ENCODE results near the gene CD300LG. TPM values are rescaled to one million over a fixed set of nuclear protein-coding genes. Genes with fewer than 3 reads are reported as not detected.

CD300LG gene
- total RNA-seq, 1 experiment from 2014 or later: not detected

DNA sequence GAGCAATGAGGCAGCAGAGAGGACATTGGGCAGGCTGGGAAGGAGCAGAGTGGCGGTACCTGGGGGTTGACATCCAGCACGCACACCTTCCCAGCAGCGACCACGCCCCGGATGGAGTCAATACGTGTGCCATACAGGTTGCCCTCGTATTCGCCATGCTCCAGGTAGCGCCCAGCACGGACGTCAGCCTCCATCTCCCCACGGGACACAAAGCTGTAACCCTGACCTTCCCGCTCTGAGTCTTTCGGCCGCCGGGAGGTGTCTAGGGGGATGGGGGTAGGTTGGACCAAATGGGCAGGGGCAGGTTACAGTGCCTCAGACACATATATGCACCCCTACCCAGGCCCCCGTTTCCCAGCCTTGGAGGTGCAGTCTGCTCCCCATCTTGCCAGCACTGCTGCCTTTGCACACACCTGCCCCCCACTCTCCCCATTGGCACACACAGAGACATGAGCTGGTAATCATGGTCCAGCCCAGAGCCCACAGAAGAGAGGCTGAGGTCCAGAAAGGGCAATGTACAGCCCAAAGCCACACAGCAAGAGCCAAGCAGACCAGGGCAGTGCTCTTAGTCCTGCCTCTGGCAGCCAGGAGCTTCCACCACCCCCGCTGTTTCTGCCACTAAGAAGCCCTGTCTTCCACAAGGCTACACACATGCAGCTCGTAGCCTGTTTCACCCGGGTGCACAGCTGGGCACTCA is 32.9 kb downstream of the CD300LG start:
- no TSS peak for BruUV-seq (replicated peaks)
- H3K36me3 Mint-ChIP-seq (ENCODE audit: insufficient read depth, unreplicated experiment): no peaks in the 10 kb centered on the region
- H3K27me3 Mint-ChIP-seq (ENCODE audit: insufficient read depth, unreplicated experiment): no peaks in the 10 kb centered on the region
- no peak for DNase-seq
- CTCF ChIA-PET: interaction anchor here (0.6 kb wide), 1 partner anchor 205 kb away, joined by 3 read pairs; no protein-coding TSS in a partner anchor
- intact Hi-C loops (cut with micrococcal nuclease; ENCODE audit: unreplicated experiment): loop anchor here (2.0 to 5.0 kb wide), 3 partner anchors 21 to 62 kb away; partner anchors contain the start of gene PPY
- POLR2A ChIA-PET: no interaction called here
- H3K4me3 Mint-ChIP-seq (ENCODE audit: unreplicated experiment): no peak overlapping the region
- no peak overlapping the region for H3K4me3 ChIP-seq (ENCODE audit: low read depth, low read length)
- H3K27me3 ChIP-seq (replicated peaks; ENCODE audit: control insufficient read depth, insufficient read depth, low read length): no peaks in the 10 kb centered on the region
- TF ChIP-seq, protein P1, sequence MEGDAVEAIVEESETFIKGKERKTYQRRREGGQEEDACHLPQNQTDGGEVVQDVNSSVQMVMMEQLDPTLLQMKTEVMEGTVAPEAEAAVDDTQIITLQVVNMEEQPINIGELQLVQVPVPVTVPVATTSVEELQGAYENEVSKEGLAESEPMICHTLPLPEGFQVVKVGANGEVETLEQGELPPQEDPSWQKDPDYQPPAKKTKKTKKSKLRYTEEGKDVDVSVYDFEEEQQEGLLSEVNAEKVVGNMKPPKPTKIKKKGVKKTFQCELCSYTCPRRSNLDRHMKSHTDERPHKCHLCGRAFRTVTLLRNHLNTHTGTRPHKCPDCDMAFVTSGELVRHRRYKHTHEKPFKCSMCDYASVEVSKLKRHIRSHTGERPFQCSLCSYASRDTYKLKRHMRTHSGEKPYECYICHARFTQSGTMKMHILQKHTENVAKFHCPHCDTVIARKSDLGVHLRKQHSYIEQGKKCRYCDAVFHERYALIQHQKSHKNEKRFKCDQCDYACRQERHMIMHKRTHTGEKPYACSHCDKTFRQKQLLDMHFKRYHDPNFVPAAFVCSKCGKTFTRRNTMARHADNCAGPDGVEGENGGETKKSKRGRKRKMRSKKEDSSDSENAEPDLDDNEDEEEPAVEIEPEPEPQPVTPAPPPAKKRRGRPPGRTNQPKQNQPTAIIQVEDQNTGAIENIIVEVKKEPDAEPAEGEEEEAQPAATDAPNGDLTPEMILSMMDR (IDR thresholded peaks at IDR 0.05; ENCODE audit: insufficient read depth in 1 of 2, low read depth in 1 of 2, low read length in 1 of 2, severe bottlenecking in 1 of 2, unreplicated experiment in 1 of 2): no peak
- H3K4me1 Mint-ChIP-seq (ENCODE audit: low read depth, unreplicated experiment): peaks cover 8% of the 10 kb centered on the region
- H3K9me3 Mint-ChIP-seq (ENCODE audit: unreplicated experiment): no peaks in the 10 kb centered on the region
- H3K9me3 ChIP-seq: no peaks in the 10 kb centered on the region
- no peak overlapping the region for H3K27ac Mint-ChIP-seq (ENCODE audit: unreplicated experiment)
- H3K4me1 ChIP-seq: peaks cover 10% of the 10 kb centered on the region
- H3K36me3 ChIP-seq (ENCODE audit: control insufficient read depth, insufficient read depth, low read length): no peaks in the 10 kb centered on the region; the same call in 1 of the 2 replicates

GRCh38 chr17:43880420-43880991 is 33.5 kb downstream of the CD300LG start:
- intact Hi-C loops (cut with micrococcal nuclease; ENCODE audit: unreplicated experiment): no loop called here
- no peak overlapping the region for H3K4me3 Mint-ChIP-seq (ENCODE audit: unreplicated experiment)

GRCh38 chr17:43881181-43881580 is 34.2 kb downstream of the CD300LG start:
- CTCF ChIA-PET: interaction anchor here (0.6 to 0.9 kb wide), 5 partner anchors 26 to 688 kb away, joined by 3 to 6 read pairs (median 3); partner anchors contain the start of gene MPP2
- Mint-ChIP-seq H3K27ac (ENCODE audit: unreplicated experiment) (no peak overlapping the region), H3K9me3 (ENCODE audit: unreplicated experiment) (no peaks in the 10 kb centered on the region), H3K4me1 (ENCODE audit: low read depth, unreplicated experiment) (peaks cover 8% of the 10 kb centered on the region), H3K27me3 (ENCODE audit: insufficient read depth, unreplicated experiment) (peaks cover 2% of the 10 kb centered on the region), H3K4me3 (ENCODE audit: unreplicated experiment) (no peak overlapping the region), H3K36me3 (ENCODE audit: insufficient read depth, unreplicated experiment) (no peaks in the 10 kb centered on the region)
- POLR2A ChIA-PET: no interaction called here
- BruUV-seq (replicated peaks): no TSS peak
- H3K4me3 ChIP-seq (ENCODE audit: low read depth, low read length): no peak overlapping the region
- peaks cover 11% of the 10 kb centered on the region for H3K4me1 ChIP-seq
- H3K36me3 ChIP-seq (ENCODE audit: control insufficient read depth, insufficient read depth, low read length): no peaks in the 10 kb centered on the region; the same call in 1 of the 2 replicates
- no peaks in the 10 kb centered on the region for H3K9me3 ChIP-seq
- DNase-seq: no peak
- intact Hi-C loops (cut with micrococcal nuclease; ENCODE audit: unreplicated experiment): no loop called here
- TF ChIP-seq, protein P1 (IDR thresholded peaks at IDR 0.05; ENCODE audit: insufficient read depth in 1 of 2, low read depth in 1 of 2, low read length in 1 of 2, severe bottlenecking in 1 of 2, unreplicated experiment in 1 of 2): no peak
- no peaks in the 10 kb centered on the region for H3K27me3 ChIP-seq (replicated peaks; ENCODE audit: control insufficient read depth, insufficient read depth, low read length)

More at GRCh38 chr17:43880420-43880991, 33.5 kb downstream of the CD300LG start:
- peaks cover 8% of the 10 kb centered on the region for H3K4me1 Mint-ChIP-seq (ENCODE audit: low read depth, unreplicated experiment)
- BruUV-seq (replicated peaks): no TSS peak
- H3K36me3 Mint-ChIP-seq (ENCODE audit: insufficient read depth, unreplicated experiment): no peaks in the 10 kb centered on the region
- TF ChIP-seq, protein P1 (IDR thresholded peaks at IDR 0.05; ENCODE audit: insufficient read depth in 1 of 2, low read depth in 1 of 2, low read length in 1 of 2, severe bottlenecking in 1 of 2, unreplicated experiment in 1 of 2): peak; percentile 76 to 84
- Histone ChIP-seq H3K9me3 (no peaks in the 10 kb centered on the region), H3K27me3 (replicated peaks; ENCODE audit: control insufficient read depth, insufficient read depth, low read length) (no peaks in the 10 kb centered on the region), H3K4me3 (ENCODE audit: low read depth, low read length) (no peak overlapping the region), H3K4me1 (peaks cover 10% of the 10 kb centered on the region), H3K36me3 (ENCODE audit: control insufficient read depth, insufficient read depth, low read length) (no peaks in the 10 kb centered on the region; the same call in 1 of the 2 replicates)
- no peaks in the 10 kb centered on the region for H3K9me3 Mint-ChIP-seq (ENCODE audit: unreplicated experiment)
- ChIA-PET CTCF (interaction anchor here (0.6 to 0.9 kb wide), 5 partner anchors 26 to 688 kb away, joined by 3 to 6 read pairs (median 3); partner anchors contain the start of gene MPP2), POLR2A (no interaction called here)
- H3K27me3 Mint-ChIP-seq (ENCODE audit: insufficient read depth, unreplicated experiment): peaks cover 2% of the 10 kb centered on the region
- peak in 1 of 2 experiments; percentile 63 for DNase-seq
- no peak overlapping the region for H3K27ac Mint-ChIP-seq (ENCODE audit: unreplicated experiment)

All from Caco-2 (cell line).